A549 (cell line): ENCODE data around the gene ZCCHC24.

Experiments
- TF ChIP-seq, protein P1 (sequence below): fragments of 450-650 bp; IDR thresholded peaks from 2 replicates; pipeline ENCODE4 v1.6.1; 2014; ENCODE audit warnings: antibody characterized with exemption
- TF ChIP-seq, protein P2 (sequence below): fragments of >200 bp; sonication (Bioruptor Twin); formaldehyde crosslinking; IDR thresholded peaks from 3 replicates; pipeline ENCODE4 v1.5.1; 2016

GRCh38 chr10:79342811-79343561 lies 102.4 kb downstream of the ZCCHC24 start:
- TF ChIP-seq, protein P1, sequence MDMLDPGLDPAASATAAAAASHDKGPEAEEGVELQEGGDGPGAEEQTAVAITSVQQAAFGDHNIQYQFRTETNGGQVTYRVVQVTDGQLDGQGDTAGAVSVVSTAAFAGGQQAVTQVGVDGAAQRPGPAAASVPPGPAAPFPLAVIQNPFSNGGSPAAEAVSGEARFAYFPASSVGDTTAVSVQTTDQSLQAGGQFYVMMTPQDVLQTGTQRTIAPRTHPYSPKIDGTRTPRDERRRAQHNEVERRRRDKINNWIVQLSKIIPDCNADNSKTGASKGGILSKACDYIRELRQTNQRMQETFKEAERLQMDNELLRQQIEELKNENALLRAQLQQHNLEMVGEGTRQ, result no peak
- TF ChIP-seq, protein P2, sequence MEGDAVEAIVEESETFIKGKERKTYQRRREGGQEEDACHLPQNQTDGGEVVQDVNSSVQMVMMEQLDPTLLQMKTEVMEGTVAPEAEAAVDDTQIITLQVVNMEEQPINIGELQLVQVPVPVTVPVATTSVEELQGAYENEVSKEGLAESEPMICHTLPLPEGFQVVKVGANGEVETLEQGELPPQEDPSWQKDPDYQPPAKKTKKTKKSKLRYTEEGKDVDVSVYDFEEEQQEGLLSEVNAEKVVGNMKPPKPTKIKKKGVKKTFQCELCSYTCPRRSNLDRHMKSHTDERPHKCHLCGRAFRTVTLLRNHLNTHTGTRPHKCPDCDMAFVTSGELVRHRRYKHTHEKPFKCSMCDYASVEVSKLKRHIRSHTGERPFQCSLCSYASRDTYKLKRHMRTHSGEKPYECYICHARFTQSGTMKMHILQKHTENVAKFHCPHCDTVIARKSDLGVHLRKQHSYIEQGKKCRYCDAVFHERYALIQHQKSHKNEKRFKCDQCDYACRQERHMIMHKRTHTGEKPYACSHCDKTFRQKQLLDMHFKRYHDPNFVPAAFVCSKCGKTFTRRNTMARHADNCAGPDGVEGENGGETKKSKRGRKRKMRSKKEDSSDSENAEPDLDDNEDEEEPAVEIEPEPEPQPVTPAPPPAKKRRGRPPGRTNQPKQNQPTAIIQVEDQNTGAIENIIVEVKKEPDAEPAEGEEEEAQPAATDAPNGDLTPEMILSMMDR, result no peak
